Glutamatergic neuron (in vitro differentiated cells): ENCODE data around the gene PXN. TPM values are rescaled to one million over a fixed set of nuclear protein-coding genes. Genes with fewer than 3 reads are reported as not detected.

Source experiments
- DNase-seq: peaks from one replicate; pipeline ENCODE4 v3.0.0; 2022
- H3K27ac Mint-ChIP-seq: one replicate; pipeline ENCODE4 v1.8.0; 2020; ENCODE audit warnings: mild to moderate bottlenecking, mixed read lengths, inconsistent platforms; ENCODE audit not compliant: unreplicated experiment
- H3K27me3 Mint-ChIP-seq: one replicate; pipeline ENCODE4 v1.8.0; 2020; ENCODE audit warnings: mild to moderate bottlenecking, moderate library complexity, mixed read lengths, inconsistent platforms; ENCODE audit not compliant: unreplicated experiment
- H3K36me3 Mint-ChIP-seq: one replicate; pipeline ENCODE4 v1.8.0; 2020; ENCODE audit warnings: mild to moderate bottlenecking, mixed read lengths, inconsistent platforms; ENCODE audit not compliant: unreplicated experiment
- H3K4me1 Mint-ChIP-seq: one replicate; pipeline ENCODE4 v1.8.0; 2020; ENCODE audit warnings: mild to moderate bottlenecking, low read depth, mixed read lengths, inconsistent platforms; ENCODE audit not compliant: unreplicated experiment
- H3K4me3 Mint-ChIP-seq: one replicate; pipeline ENCODE4 v1.8.0; 2020; ENCODE audit warnings: mild to moderate bottlenecking, mixed read lengths, inconsistent platforms; ENCODE audit not compliant: unreplicated experiment
- H3K9me3 Mint-ChIP-seq: one replicate; pipeline ENCODE4 v1.8.0; 2020; ENCODE audit warnings: mild to moderate bottlenecking, moderate library complexity, mixed read lengths, inconsistent platforms; ENCODE audit not compliant: unreplicated experiment
- CTCF ChIP-seq: fragments of 200-600 bp; sonication (generic); IDR thresholded peaks from one replicate; pipeline ENCODE4 v1.5.0; 2021; ENCODE audit not compliant: partially characterized antibody, unreplicated experiment
- total RNA-seq: library from RNA; stranded (reverse); fragmentation: NEBNext Ultra II Directional; extraction: Animal tissue kit (Norgen Biotek cat#: 25700); gene quantifications from one replicate; pipeline ENCODE4 v1.2.1, GENCODE V29; 2021; ENCODE audit not compliant: unreplicated experiment

Gene PXN
- total RNA-seq, 1 donor from 2014 or later = 39.5 TPM

GRCh38 chr12:120190386-120190785 is 75.1 kb downstream of the PXN start:
- Mint-ChIP-seq H3K9me3 (peaks cover 7% of the 10 kb centered on the region), H3K4me3 (no peak overlapping the region), H3K4me1 (peaks cover 10% of the 10 kb centered on the region), H3K27ac (no peak overlapping the region), H3K27me3 (no peaks in the 10 kb centered on the region), H3K36me3 (no peaks in the 10 kb centered on the region)
- DNase-seq = no peak
- TF ChIP-seq CTCF = no peak

GRCh38 chr12:120186654-120187053 is 78.9 kb downstream of the PXN start:
- H3K27me3 Mint-ChIP-seq = no peaks in the 10 kb centered on the region
- no peak for TF ChIP-seq CTCF

GRCh38 chr12:120183211-120183631 is 82.3 kb downstream of the PXN start:
- Mint-ChIP-seq H3K27ac (no peak overlapping the region), H3K27me3 (peaks cover 2% of the 10 kb centered on the region), H3K9me3 (peaks cover 2% of the 10 kb centered on the region), H3K4me1 (no peaks in the 10 kb centered on the region), H3K36me3 (no peaks in the 10 kb centered on the region), H3K4me3 (no peak overlapping the region)
- no peak for TF ChIP-seq CTCF
- DNase-seq = no peak

More at GRCh38 chr12:120186654-120187053, 78.9 kb downstream of the PXN start:
- no peaks in the 10 kb centered on the region for H3K9me3 Mint-ChIP-seq
- H3K36me3 Mint-ChIP-seq = no peaks in the 10 kb centered on the region
- peaks cover under 1% of the 10 kb centered on the region for H3K4me1 Mint-ChIP-seq
- no peak overlapping the region for H3K4me3 Mint-ChIP-seq
- no peak for DNase-seq
- no peak overlapping the region for H3K27ac Mint-ChIP-seq

GRCh38 chr12:120181991-120182631 is 83.4 kb downstream of the PXN start:
- Mint-ChIP-seq H3K36me3 (no peaks in the 10 kb centered on the region), H3K9me3 (peaks cover 7% of the 10 kb centered on the region), H3K27me3 (peaks cover 4% of the 10 kb centered on the region), H3K4me3 (no peak overlapping the region), H3K4me1 (no peaks in the 10 kb centered on the region), H3K27ac (peak overlapping the region; percentile 12)
- no peak for DNase-seq
- TF ChIP-seq CTCF = no peak

GRCh38 chr12:120180975-120181374 is 84.6 kb downstream of the PXN start:
- H3K9me3 Mint-ChIP-seq = peaks cover 7% of the 10 kb centered on the region
- H3K4me3 Mint-ChIP-seq = no peak overlapping the region
- no peaks in the 10 kb centered on the region for H3K36me3 Mint-ChIP-seq
- no peak for TF ChIP-seq CTCF
- H3K27ac Mint-ChIP-seq = no peak overlapping the region
- H3K27me3 Mint-ChIP-seq = peaks cover 4% of the 10 kb centered on the region
- DNase-seq = no peak
- no peaks in the 10 kb centered on the region for H3K4me1 Mint-ChIP-seq
